Measurements from ENCODE around the gene MT1H.
A peak's percentile ranks its signal among the peaks of the same experiment; 100 is the strongest.

MT1H gene

GRCh38 chr16:56681939-56682702, 12.5 kb downstream of the MT1H start, which contains the start of gene MT1X:
MT1X (plus strand) TSS chr16:56682470; CDS start chr16:56682541, 71 bp downstream.
- DNase-seq: peak; percentile 88
- H3K9me3 ChIP-seq (ENCODE audit: severe bottlenecking): no peaks in the 10 kb centered on the region
- H3K36me3 ChIP-seq: no peaks in the 10 kb centered on the region
- H3K27me3 ChIP-seq (ENCODE audit: insufficient read depth, low read depth, severe bottlenecking): no peaks in the 10 kb centered on the region
- peak within 1 kb of the TSS; percentile 78 for H3K4me3 ChIP-seq (ENCODE audit: low read depth, low read length)
- no peak for TF ChIP-seq CTCF (IDR thresholded peaks at IDR 0.05; ENCODE audit: low read depth, low read length)
- peak within 1 kb of the TSS; percentile 86 for H3K27ac ChIP-seq

DNA sequence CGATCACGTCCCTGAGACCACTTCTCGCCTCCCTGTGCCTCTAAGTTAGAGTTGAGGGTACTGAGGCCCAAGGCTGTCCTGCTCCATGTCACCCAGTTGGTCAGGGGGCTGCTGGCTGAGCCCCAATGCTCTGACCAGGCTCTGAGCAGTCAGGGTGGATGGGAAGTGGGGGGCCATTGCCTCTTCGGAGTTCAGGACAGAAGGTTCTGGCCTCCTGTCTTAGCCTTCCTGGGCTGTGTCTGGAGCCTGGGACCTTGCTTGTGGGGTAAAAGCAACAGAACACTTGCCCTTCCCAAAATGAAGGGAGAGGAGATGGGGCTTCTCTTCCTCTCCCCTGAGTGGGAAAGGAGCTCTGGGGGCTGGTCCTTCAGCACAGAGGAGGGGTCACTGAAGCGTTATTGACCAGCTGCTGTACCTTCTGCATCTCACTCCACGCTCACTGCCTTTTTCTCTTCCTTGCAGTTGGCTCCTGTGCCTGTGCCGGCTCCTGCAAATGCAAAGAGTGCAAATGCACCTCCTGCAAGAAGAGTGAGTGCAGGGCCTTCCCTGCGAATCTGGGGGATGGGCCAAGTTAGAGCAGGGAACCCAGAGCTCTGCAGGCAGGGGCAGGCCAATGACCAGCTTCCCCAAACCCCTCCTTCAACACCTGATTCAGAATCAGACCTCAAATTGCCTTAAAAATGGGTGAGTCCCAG, 13.2 kb downstream of the MT1H start:
- DNase-seq: no peak
- Histone ChIP-seq H3K27me3 (ENCODE audit: insufficient read depth, low read depth, severe bottlenecking) (no peaks in the 10 kb centered on the region), H3K9me3 (ENCODE audit: severe bottlenecking) (no peaks in the 10 kb centered on the region), H3K4me3 (ENCODE audit: low read depth, low read length) (peak overlapping the region; percentile 78), H3K27ac (peak overlapping the region; percentile 86), H3K36me3 (no peaks in the 10 kb centered on the region)
- TF ChIP-seq CTCF (IDR thresholded peaks at IDR 0.05; ENCODE audit: low read depth, low read length): no peak

DNA sequence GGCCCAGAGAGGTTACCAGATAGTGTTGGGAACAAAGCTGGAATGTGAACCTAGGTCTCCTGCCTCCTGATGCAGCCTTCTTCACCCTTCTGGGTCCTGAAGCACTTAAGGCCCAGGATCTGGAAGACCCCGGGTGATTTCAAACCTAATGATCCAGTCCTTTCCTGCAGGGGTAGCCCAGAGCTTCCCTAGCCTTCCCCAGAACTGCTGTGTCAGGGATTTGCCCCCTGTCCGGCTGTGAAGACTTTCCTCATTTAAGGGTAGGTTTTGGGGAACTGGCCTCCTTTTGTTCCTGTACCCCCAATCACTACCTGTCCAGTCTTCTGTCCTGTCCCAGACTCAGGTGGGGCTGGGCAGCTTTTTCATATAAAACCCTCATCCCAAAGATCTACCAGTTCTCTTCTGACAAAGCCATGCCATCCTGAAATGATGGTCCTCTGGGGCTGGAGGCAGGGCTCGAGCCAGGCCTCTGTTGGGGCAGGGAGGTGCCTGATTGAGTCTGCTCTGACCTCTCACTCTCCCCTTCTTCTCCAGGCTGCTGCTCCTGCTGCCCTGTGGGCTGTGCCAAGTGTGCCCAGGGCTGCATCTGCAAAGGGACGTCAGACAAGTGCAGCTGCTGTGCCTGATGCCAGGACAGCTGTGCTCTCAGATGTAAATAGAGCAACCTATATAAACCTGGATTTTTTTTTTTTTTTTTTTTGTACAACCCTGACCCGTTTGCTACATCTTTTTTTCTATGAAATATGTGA, 14.0 kb downstream of the MT1H start:
- Histone ChIP-seq H3K9me3 (ENCODE audit: severe bottlenecking) (no peaks in the 10 kb centered on the region), H3K27ac (no peak overlapping the region), H3K27me3 (ENCODE audit: insufficient read depth, low read depth, severe bottlenecking) (no peaks in the 10 kb centered on the region), H3K36me3 (no peaks in the 10 kb centered on the region), H3K4me3 (ENCODE audit: low read depth, low read length) (peak overlapping the region; percentile 78)
- TF ChIP-seq CTCF (IDR thresholded peaks at IDR 0.05; ENCODE audit: low read depth, low read length): no peak
- DNase-seq: no peak

DNA sequence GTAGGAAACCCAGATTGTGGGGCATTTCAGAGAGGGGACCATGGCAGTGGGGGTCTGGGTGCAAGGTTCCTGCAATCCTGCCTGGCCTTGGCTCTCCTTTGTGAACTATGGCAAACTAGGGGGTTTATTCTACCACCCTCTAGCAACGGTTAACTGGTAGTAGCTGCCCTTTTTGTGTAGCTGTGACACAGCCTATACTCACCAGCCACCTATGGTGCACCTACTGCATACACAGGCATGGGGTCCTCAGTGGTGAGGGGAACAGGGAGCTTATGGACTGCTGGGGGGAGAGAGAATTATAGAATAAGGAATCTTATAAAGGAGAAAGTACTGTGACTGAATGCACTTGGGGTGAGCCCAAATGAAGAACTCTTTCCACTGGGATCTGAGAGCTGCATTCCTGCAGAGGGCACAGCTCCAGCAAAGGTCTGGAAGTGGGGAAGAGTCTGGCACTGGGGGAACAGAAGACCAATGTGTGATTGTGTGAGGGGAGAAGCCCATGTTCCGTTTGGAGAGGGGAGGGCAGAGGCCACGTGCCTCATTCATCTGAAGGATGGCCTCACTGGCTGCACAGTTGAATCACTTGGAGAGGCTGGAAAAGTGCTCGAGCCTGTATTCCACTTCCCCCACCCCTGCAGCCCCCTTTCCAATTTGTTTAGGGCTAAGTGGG, 14.8 kb downstream of the MT1H start:
- Histone ChIP-seq H3K4me3 (ENCODE audit: low read depth, low read length) (no peak overlapping the region), H3K36me3 (no peaks in the 10 kb centered on the region), H3K9me3 (ENCODE audit: severe bottlenecking) (no peaks in the 10 kb centered on the region), H3K27ac (no peak overlapping the region), H3K27me3 (ENCODE audit: insufficient read depth, low read depth, severe bottlenecking) (no peaks in the 10 kb centered on the region)
- no peak for TF ChIP-seq CTCF (IDR thresholded peaks at IDR 0.05; ENCODE audit: low read depth, low read length)
- DNase-seq: no peak

DNA sequence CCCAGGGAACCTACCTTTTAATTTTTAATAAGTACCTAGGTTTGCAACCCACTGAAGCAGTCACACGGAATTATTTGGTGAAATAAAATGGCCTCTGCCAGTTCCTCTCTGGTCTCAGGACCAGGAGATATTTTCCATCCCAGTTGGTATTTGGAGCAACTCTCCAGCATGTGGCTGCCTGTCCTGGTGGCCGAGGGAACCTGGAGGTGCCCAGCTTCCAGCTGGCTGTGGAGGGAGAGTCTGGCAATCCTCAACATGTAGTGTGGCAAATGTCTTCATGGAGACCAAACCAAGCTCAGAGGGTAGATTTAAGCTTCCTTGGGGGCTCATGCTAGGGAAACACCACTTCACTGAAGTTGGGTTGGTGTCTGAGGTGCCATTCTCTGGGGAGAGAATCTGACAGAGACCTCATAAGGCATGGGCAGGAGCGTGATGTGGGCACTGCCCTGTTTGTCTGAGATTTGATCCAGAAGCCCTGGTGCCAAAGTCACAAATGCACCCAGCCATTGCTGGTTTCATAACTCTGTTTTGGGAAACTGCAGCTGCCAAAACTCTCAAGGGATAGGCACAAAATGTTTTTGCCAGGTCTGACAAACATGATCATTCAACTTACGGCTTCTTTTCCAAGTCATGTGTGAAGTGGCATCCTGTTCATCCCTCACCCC, 15.4 kb downstream of the MT1H start:
- Histone ChIP-seq H3K36me3 (no peaks in the 10 kb centered on the region), H3K27ac (no peak overlapping the region), H3K4me3 (ENCODE audit: low read depth, low read length) (no peak overlapping the region), H3K27me3 (ENCODE audit: insufficient read depth, low read depth, severe bottlenecking) (no peaks in the 10 kb centered on the region), H3K9me3 (ENCODE audit: severe bottlenecking) (no peaks in the 10 kb centered on the region)
- TF ChIP-seq CTCF (IDR thresholded peaks at IDR 0.05; ENCODE audit: low read depth, low read length): no peak
- DNase-seq: no peak
